GM12865 (cell line): ENCODE data around the gene NACC2.

Experiments
- DNase-seq: peaks from one replicate; pipeline ENCODE4 v3.0.0; 2010; ENCODE audit warnings: low read depth
- H3K4me3 ChIP-seq: 2 replicates; pipeline ENCODE4 v1.5.1; 2011; ENCODE audit warnings: mild to moderate bottlenecking, low read depth, low read length, control low read depth
- TF ChIP-seq, protein P1 (sequence below): IDR thresholded peaks from 2 replicates; pipeline ENCODE4 v1.5.1; 2011; ENCODE audit warnings: low read length, control low read depth, low read depth, inconsistent platforms; ENCODE audit not compliant: insufficient read depth; ENCODE audit errors: missing control alignments

NACC2 gene

GRCh38 chr9:136086951-136087740 is 7.9 kb downstream of the NACC2 start:
- TF ChIP-seq, protein P1, sequence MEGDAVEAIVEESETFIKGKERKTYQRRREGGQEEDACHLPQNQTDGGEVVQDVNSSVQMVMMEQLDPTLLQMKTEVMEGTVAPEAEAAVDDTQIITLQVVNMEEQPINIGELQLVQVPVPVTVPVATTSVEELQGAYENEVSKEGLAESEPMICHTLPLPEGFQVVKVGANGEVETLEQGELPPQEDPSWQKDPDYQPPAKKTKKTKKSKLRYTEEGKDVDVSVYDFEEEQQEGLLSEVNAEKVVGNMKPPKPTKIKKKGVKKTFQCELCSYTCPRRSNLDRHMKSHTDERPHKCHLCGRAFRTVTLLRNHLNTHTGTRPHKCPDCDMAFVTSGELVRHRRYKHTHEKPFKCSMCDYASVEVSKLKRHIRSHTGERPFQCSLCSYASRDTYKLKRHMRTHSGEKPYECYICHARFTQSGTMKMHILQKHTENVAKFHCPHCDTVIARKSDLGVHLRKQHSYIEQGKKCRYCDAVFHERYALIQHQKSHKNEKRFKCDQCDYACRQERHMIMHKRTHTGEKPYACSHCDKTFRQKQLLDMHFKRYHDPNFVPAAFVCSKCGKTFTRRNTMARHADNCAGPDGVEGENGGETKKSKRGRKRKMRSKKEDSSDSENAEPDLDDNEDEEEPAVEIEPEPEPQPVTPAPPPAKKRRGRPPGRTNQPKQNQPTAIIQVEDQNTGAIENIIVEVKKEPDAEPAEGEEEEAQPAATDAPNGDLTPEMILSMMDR: no peak
- H3K4me3 ChIP-seq: no peak overlapping the region
- no peak for DNase-seq

DNA sequence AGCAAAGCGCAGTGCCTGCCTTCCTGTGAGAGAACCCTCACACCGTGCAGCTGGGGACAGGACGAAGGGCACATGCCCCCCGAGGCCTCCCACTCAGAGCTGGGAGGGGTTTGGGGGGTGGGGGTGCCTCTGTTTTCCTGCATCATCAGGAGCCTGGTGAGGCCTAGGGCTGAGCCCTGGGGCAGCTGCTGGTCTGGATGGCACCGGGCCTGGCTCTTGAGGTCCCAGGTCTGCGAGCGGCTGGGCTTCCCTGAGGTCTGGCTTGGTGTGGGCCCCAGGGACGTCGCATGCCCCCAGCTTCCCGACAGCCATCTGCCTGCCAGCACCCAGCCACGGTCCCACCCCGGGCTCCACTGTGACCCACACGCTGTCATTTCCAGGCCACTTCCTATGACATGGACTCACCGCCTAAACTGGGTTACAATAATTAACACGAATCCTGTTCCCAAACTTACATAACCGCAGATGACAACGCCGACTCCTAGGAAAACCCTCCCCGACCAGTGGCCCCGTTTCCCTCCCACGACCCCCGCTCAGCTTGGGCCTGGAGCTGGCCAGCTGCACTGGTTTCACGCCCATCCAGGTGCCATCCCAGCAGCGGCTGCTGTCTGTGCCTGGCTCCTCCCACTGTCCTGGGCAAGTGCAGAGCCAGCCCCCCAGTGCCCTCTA is 8.7 kb downstream of the NACC2 start:
- H3K4me3 ChIP-seq: no peak overlapping the region
- DNase-seq: no peak

DNA sequence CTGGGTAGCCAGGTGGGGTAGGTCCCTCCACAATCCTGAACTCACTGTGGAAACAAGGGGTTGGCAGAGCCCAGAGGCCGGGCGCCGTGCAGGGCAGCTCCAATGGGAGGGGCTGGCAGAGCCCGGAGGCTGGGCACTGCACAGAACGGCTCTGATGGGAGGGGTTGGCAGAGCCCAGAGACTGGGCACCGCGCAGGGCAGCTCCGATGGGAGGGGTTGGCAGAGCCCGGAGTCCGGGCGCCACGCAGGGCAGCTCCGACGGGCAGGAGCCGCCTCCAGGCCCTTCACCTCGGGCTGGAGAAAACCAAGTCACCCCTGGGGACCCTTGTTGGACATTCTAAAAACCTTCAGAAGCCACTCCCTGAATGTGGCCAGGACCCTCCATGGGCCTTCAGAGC is 9.3 kb downstream of the NACC2 start:
- no peak overlapping the region for H3K4me3 ChIP-seq
- no peak for DNase-seq
- TF ChIP-seq, protein P1: no peak

More for the DNA sequence above, 8.7 kb downstream of the NACC2 start:
- TF ChIP-seq, protein P1: no peak

DNA sequence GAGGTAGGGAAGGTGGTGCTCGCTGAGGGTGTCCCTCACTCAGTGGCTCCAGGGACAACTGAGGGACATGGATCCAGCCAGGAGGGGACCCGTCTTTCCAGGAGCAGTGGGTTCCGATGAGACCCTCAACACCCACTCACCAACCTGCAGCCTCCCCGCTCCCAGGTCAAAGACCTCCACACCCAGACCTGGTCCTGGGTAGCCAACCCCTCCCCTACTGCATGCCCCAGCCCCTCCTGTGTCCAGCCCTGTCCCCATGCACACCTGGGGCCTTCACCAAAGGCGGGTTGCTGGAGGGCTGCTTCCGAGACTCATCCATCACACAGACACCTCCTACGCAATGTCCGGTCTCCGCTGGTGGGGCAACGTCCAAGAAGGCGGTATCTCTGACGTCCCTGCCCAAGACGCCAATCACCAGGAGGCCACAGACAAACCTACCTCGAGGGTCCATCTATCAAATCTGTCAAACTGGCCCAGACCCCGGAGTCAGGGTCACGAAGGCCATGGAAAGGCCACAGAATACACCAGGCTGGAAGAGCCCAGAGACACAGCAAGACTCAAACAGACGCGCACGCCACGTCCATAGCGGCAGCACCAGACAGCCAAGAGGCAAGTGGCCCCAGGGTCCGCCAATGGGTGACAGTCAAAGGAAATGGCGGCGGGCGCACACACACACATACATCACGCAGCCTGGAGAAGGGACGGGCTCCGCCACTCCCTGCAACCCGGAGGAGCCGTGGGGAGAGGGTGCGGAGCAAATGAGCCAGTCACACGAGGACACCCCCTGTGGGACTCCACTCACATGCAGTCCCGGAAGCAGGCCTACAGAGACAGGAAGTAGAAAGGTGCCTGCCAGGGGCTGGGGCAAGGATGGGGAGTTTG is 10.8 kb downstream of the NACC2 start:
- TF ChIP-seq, protein P1: no peak
- no peak overlapping the region for H3K4me3 ChIP-seq
- DNase-seq: no peak

- H3K4me3 ChIP-seq: no peak overlapping the region
- TF ChIP-seq, protein P1: no peak
- no peak for DNase-seq
Measured at GRCh38 chr9:136083558-136084062, 11.5 kb downstream of the NACC2 start.

DNA sequence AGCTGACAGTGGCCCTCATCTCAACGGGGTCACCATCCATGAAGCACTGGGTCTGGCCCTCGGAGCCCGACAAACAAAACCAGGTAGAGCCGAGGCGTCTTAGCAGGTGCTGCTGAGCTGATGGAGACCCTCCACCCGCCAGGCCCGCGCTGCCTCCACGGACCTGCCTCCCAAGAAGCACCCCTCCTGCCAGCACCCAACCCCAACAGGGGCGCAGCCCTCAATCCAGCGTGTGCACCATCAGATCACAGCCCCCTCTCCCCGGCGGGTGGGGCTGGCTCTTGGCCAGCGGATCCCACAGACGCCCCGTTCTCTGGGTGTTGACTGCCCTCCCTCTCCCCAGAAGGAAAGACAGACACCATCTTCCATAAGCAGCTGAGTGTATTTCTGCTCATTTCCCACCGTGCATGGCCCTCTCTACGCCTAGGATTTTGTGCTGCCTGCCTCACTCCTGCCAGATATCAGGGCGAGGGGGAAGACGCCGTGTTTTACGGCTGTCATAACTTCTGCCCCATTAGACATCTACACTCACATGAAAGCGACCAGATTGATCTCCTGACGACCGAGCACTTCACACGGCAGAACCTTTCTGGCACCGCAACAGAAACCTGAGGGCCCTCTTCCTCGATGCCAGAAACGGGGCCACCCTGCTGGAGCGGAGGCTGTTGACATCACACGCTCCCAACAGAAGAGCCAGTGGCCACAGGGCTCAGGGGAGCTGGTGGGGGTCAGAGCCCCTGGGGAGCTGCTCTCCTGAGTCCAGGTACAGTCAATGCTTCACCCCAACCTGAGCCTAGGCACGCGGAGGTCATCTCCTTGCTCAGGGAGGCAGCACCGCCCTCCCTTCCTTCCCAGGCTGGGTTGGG is 12.4 kb downstream of the NACC2 start:
- DNase-seq: no peak
- TF ChIP-seq, protein P1: no peak
- no peak overlapping the region for H3K4me3 ChIP-seq
